HG02981 (cell line): ENCODE measurements around the gene LMOD2.
"Not testable (repeated sequence)": the region's sequence is repeated elsewhere in the genome, so short reads cannot be mapped to it uniquely, and the experiment has no call there.

ENCODE experiments used
- ATAC-seq: cut with Tn5 transposase; IDR thresholded peaks from one replicate; pipeline ENCODE4 v1.9.1; 2021; ENCODE audit warnings: mild to moderate bottlenecking, moderate library complexity; ENCODE audit not compliant: unreplicated experiment

Gene LMOD2, protein sequence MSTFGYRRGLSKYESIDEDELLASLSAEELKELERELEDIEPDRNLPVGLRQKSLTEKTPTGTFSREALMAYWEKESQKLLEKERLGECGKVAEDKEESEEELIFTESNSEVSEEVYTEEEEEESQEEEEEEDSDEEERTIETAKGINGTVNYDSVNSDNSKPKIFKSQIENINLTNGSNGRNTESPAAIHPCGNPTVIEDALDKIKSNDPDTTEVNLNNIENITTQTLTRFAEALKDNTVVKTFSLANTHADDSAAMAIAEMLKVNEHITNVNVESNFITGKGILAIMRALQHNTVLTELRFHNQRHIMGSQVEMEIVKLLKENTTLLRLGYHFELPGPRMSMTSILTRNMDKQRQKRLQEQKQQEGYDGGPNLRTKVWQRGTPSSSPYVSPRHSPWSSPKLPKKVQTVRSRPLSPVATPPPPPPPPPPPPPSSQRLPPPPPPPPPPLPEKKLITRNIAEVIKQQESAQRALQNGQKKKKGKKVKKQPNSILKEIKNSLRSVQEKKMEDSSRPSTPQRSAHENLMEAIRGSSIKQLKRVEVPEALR

GRCh38 chr7:123655614-123656013, at the start of gene LMOD2:
TSS of gene LMOD2 (plus strand) at chr7:123655866. CDS start at chr7:123655964, 98 bp downstream.
- ATAC-seq: no peak

- ATAC-seq: no peak
Observed at GRCh38 chr7:123607423-123607975, 48.2 kb upstream of the LMOD2 start.

DNA sequence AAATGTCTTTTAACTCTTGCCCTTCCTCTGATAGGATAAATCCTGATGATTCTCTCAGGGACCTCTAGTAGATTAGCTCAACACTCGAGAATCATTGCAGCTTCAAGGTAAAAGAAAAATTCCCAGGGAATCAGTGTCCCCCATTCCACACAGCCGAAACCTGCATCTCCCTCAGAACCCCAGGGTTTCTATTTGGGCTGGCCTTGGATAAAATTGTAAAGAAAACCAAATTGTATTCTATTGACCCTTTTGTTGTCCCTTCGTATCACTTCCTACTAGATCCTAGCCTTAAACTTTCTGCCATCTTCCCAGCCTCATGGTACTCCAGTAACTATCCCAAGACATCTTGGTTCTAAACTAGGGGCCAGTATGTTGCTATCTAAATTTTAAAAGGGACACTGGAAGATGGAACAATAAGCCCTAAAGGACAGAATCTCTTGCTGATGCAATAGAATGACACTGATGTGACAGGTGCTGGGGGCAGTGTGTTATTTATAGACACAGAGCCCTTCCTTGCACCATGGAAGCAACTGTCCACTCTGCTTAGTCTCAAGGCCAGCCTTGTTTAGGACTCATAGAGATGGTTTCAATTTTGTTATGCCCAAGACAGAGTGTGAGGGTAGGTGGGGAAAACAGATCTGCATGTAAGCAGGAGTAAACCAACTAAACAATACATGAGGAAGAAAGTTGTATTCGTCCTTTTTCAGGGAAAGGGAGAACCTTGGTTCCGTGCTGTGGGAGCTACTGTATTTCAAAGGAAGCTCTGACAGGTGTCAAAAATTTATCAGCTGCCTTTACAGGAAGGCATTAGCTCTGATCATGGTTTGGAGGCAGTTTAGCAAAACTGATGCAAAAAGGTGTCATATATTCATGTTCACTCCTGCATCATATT, 46.4 kb upstream of the LMOD2 start:
- ATAC-seq: no peak

DNA sequence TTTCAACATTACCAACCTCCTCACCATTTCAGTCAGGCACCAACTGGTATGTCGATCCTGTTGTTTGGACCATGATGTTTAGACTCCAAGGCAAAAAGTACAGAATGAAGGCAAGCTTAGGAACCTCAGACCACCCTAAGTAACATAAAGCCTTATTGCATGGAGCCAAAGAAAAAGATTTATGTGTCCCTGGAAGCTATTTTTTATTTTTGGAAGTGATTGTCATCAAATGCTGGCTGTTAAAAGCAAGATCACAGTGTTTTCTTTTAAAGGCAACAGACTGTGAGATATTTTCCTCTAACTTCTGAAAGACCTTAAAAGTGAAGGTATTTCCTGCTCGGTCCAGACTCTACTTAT, 45.8 kb upstream of the LMOD2 start:
- no peak for ATAC-seq

DNA sequence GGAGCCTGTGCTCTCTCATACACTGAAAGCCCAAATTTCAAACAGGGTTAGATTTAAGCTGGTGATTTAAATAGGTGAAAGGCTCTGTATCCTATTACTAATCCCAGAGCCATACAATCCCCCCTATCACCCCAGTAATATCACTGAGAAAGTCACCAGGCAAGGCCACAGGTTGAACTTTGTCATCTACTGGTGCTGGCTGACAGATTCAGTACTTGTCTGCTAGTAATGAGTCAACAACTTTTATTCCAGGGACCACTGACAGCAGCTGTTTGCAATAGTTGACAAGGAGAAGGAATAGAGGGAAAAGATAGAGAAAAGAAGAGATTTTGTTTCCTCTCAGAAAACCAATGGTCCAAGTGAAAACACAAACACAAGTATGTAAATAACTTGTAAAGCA, 43.6 kb upstream of the LMOD2 start:
- ATAC-seq: no peak

DNA sequence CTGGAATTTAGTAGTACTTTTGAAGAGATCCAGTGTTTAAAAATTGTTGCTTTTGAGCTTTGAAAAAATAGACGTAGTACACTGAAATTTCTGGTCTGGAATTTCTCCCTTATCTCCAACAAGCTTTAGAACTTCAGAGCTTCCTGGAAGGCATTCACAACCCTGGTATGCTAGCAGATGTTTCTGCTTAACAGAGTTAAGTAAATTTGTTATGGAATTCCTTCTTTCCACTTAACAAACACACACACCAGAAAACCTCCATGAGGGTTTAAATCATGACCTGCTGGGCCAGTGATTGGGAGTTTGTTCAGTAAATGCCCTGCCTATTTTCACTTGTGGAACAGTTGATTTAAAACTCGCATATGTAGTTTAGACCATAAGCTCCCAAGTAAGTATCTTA, 40.3 kb upstream of the LMOD2 start:
- ATAC-seq: no peak

DNA sequence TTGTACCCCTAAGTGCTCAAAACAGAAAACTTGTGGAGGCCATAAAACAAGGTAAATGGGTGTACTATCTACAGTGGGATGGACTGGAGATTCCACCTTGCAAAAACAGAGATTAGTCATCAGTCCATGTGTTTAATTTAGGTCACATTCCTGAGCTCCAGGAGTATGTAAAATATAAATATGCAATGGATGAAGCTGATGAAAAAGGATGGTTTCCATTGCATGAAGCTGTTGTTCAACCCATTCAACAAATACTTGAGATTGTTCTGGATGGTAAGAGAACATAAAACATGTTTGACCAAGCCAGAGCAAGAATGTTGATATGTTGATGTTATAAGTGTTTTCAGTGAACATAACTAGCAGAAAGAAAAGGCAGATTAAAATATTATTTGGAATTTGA, 39.4 kb upstream of the LMOD2 start:
- ATAC-seq: no peak

GRCh38 chr7:123621707-123622106, 34.0 kb upstream of the LMOD2 start:
- no peak for ATAC-seq

GRCh38 chr7:123622660-123623386, 32.8 kb upstream of the LMOD2 start:
- no peak for ATAC-seq

DNA sequence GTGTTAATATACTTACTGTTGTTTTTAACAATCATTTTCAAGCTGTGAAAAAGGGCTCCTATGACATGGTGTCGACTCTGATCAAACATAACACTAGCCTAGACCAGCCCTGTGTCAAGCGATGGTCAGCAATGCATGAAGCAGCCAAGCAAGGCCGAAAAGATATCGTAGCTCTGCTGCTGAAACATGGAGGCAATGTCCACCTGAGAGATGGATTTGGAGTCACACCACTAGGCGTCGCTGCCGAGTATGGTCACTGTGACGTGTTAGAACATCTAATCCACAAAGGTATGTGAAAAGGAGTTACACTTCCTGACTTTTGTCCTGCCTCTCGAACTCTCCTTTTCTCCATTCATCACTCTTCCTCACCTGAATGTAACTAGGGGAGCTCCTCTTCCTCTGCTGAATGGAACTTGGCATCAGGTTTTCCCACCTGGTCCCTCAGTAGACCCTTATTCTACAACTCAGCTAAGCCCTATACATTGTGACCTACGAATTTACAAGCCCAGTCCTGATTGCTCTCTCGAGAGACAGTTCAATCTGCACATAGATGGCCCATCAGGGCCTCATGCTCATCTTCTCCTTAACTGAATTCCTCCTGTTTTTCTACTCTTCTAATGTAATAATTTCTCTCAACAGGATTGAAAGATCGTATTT, 31.0 kb upstream of the LMOD2 start:
- peak; percentile 86 for ATAC-seq

DNA sequence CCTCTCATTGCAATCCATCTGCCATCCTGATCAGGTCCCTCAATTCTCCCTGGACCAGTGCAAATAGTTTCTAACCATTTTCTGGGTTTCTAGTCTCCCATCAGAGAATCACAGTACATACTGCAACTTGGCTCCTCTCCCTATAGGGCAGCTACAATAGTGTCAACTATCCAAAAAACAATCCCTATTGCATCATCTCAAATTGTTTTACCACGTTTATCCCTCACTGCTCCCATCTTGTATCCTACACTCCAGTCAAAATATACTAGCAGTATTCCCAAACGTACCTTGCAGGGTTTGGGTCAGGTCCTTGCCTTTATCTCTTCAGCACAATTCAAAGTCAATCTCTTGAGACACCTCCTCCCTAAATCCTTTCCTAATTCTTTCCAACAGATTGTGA, 30.4 kb upstream of the LMOD2 start:
- ATAC-seq: no peak

DNA sequence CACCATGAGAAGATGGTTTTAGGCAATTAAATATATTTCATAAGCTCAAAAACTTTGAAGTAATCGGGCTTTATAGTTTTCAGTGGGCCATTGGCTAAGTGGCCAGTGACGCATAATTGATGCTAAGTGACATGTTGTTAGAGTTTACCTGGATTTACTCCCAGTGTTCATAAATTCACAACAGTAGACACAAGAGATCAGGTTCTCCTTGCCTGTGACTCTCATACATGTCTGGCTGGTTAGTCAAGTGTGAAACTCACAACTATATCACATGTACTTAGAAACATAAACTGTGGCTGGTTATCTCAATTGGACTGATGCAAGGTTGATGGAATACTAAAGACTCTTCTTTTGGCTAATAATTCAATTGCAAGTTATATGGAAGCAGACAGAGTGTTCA, 27.8 kb upstream of the LMOD2 start:
- no peak for ATAC-seq

- ATAC-seq: no peak
Observed at GRCh38 chr7:123628829-123629228, 26.8 kb upstream of the LMOD2 start.

DNA sequence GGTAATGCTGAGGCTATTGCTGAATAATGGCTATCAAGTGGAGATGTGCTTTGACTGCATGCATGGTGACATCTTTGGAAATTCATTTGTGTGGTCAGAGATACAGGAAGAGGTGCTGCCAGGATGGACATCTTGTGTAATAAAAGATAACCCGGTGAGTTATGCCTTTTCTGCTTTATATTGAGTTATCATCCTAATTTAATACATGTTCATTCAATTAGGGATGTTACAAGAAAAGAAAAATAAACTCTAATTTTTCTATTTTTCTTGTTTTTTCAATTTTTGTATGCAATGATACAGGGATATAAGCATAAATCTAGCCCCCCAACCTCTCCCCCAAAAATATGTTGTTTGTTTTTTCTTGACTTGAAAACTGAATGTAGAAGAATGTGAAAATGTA, 26.4 kb upstream of the LMOD2 start:
- no peak for ATAC-seq

DNA sequence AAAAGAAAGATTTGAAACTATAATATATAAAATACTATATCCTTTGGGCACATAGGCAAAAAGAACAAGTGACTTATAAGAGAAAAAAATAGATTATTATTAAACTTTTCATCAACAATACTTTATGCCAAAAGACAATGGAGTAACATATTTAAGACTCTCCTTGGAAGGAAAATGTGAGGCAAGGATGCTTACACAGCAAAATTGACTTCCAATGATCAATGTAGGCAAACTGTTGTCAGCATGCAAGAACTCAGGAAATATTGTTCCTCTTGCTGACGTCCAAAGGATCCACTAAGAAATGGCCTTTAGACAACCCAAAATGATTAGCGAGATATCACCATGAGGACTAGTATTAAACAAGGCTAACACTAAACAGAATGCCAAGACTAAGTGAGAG, 22.9 kb upstream of the LMOD2 start:
- no peak for ATAC-seq

GRCh38 chr7:123633553-123633952, 22.1 kb upstream of the LMOD2 start:
- ATAC-seq: no peak

DNA sequence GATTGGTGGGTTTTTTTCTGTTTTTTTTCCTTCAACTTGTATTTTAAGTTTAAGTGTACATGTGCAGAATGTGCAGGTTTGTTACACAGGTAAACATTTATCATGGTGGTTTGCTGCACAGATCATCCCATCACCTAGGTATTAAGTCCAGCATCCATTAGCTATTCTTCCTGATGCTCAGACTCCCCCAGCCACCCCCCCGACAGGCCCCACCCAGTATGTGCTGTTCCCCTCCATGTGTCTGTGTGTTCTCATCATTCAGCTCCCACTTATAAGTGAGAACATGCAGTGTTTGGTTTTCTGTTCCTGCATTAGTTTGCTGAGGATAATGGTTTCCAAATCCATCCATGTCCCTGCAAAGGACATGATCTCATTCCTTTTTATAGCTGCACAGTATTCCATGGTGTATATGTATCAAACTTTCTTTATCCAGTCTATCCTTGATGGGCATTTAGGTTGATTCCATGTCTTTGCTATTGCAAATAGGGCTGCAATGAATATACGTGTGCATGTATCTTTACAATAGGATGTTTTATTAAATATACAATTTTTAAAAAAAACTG, 21.6 kb upstream of the LMOD2 start:
- not testable (repeated sequence) for ATAC-seq

DNA sequence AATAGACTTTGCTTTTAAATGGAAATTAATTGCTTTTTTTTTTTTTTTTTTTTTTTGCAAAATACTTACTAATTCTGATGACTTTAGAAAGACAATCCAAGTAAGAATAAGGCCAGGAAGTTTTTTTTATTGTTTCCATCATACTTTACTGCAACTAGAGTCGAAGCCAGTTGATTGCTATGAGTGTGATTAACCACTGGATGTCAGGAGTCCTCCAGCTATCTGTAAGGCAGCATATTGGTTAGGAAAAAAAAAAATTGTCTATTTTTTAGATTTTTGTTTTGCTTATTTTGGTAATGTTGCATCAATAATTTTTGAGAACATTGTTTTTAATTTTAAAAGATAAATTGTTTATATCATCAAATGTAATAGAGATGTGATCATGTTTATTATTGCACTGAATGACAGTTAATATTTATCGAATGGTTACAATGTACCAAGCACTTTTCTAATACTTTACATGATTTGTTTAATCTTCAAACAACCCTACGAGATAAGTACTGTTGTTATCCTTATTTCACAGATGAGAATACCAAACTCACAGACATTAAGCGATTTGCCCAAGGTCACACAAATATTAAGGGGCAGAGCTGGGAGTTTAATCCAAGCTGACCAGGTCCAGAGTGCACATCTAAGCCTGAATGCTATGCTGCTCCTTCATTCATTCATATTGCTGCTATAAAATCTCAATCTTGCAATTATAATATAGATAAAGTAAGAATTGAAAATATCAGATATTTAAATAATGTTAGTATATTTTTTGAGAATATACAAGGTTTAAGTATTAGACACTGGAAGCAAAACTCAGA, 19.9 kb upstream of the LMOD2 start:
- peak; percentile 71 for ATAC-seq

DNA sequence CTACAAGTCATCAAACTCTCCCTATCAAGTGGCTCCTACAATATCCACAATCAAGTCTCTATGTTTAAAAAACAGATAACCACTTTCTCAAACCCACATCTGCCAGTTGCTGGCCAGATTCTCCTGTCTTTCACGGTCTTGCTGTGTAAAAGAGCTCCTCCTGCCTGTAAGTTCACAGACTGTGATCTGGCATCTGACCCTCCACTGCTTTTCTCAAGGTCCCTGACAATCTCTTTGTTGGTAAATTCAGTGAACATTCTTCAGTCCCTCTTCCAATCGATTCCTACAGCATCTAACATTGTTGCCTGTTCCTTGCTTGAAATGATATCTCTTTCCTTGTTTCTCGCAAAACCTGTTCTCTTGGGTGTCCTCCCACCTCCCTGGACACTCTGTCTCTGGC, 18.5 kb upstream of the LMOD2 start:
- ATAC-seq: no peak
